ENCODE data around the gene ANKS1B.

The ANKS1B gene

DNA sequence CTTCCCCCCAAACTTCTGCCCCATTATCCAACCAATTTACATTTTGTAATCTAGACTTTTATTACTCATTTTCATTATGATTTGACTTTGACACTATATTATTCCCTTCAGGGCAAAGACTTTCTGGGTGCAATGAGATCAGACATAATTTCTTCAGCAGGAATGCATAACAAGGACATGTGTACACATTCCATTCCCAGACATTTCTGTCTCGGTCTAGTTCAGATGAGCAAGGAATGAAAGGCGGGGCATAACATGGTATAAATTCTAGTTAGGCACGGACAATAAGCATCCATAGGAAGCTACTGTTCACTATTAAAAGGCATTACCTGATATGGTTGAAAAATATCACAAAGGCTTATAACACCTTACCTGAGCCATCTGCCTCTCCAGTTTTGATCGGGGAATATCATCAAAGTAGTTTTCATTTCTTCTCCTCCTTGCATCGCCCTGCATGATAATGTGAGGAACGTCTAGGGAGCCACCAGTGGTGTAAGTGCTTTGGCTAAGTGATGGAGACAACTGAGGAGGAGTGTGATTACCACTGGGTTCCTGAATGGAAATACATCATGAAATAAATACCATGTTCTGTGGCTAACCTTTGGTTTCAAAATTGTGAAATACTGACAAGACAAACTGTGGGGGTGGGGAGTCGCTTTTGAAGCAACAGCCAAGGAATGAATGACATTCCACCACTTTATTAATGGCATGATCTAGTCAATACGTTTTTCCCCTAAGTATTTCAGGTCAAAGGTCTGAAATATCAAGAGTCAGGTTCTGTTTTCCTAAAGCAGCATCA lies 1155.7 kb downstream of the ANKS1B start:
- TF ChIP-seq, protein P1, sequence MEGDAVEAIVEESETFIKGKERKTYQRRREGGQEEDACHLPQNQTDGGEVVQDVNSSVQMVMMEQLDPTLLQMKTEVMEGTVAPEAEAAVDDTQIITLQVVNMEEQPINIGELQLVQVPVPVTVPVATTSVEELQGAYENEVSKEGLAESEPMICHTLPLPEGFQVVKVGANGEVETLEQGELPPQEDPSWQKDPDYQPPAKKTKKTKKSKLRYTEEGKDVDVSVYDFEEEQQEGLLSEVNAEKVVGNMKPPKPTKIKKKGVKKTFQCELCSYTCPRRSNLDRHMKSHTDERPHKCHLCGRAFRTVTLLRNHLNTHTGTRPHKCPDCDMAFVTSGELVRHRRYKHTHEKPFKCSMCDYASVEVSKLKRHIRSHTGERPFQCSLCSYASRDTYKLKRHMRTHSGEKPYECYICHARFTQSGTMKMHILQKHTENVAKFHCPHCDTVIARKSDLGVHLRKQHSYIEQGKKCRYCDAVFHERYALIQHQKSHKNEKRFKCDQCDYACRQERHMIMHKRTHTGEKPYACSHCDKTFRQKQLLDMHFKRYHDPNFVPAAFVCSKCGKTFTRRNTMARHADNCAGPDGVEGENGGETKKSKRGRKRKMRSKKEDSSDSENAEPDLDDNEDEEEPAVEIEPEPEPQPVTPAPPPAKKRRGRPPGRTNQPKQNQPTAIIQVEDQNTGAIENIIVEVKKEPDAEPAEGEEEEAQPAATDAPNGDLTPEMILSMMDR (IDR thresholded peaks at IDR 0.05; ENCODE audit: low read length) = no peak
- no peaks in the 10 kb centered on the region for H3K79me2 ChIP-seq (ENCODE audit: insufficient read depth, low read length)
- H2AFZ ChIP-seq (ENCODE audit: low read length) = no peak overlapping the region
- H3K9me3 ChIP-seq (ENCODE audit: low read length) = no peaks in the 10 kb centered on the region
- H3F3A ChIP-seq (ENCODE audit: insufficient read depth, low read length) = no peaks in the 10 kb centered on the region
- H3K4me2 ChIP-seq (ENCODE audit: low read length) = no peak overlapping the region
- no peaks in the 10 kb centered on the region for H4K20me1 ChIP-seq (ENCODE audit: insufficient read depth, low read length)
- H3K27me3 ChIP-seq (ENCODE audit: insufficient read depth, low read length) = no peaks in the 10 kb centered on the region
- no peak overlapping the region for H3K9ac ChIP-seq (ENCODE audit: low read length)
- no peak overlapping the region for H3K4me3 ChIP-seq (ENCODE audit: low read depth, low read length, poor library complexity, severe bottlenecking)
- no peak overlapping the region for H3K27ac ChIP-seq (ENCODE audit: low read depth, low read length, poor library complexity, severe bottlenecking)
- H3K36me3 ChIP-seq (ENCODE audit: insufficient read depth, low read length) = no peaks in the 10 kb centered on the region
- H3K4me1 ChIP-seq (ENCODE audit: insufficient read depth, low read length, severe bottlenecking) = no peaks in the 10 kb centered on the region
- no peaks in the 10 kb centered on the region for H3K9me2 ChIP-seq (ENCODE audit: low read depth, low read length)

DNA sequence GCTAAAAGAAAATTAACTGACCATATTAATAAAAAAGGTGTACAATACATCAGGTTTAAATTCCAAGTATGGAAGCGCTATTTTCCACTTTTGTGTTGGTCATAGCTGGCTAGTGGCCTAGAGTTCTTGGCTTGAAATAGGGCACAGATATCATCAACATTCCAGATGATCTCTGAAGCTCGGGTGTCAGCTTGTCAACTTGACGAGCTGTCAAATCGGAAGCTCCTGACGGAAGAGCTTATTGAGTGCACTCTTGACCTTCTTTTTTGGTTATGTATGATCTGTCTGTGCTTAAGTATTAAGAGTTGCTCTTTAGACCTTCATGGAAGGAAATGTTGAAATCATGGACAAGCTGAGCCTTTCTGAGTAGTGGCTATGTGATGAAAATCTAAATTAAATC lies 1161.7 kb downstream of the ANKS1B start:
- H3K4me1 ChIP-seq (ENCODE audit: insufficient read depth, low read length, severe bottlenecking) = no peaks in the 10 kb centered on the region
- no peak overlapping the region for H3K9ac ChIP-seq (ENCODE audit: low read length)
- H3K9me2 ChIP-seq (ENCODE audit: low read depth, low read length) = no peaks in the 10 kb centered on the region
- H3K79me2 ChIP-seq (ENCODE audit: insufficient read depth, low read length) = no peaks in the 10 kb centered on the region
- H3K9me3 ChIP-seq (ENCODE audit: low read length) = no peaks in the 10 kb centered on the region
- no peak overlapping the region for H3K4me2 ChIP-seq (ENCODE audit: low read length)
- no peaks in the 10 kb centered on the region for H3K36me3 ChIP-seq (ENCODE audit: insufficient read depth, low read length)
- no peak overlapping the region for H2AFZ ChIP-seq (ENCODE audit: low read length)
- no peaks in the 10 kb centered on the region for H4K20me1 ChIP-seq (ENCODE audit: insufficient read depth, low read length)
- H3K4me3 ChIP-seq (ENCODE audit: low read depth, low read length, poor library complexity, severe bottlenecking) = no peak overlapping the region
- TF ChIP-seq, protein P1 (IDR thresholded peaks at IDR 0.05; ENCODE audit: low read length) = no peak
- TF ChIP-seq EZH2 (IDR thresholded peaks at IDR 0.05; ENCODE audit: borderline replicate concordance, low read length) = no peak
- H3K27me3 ChIP-seq (ENCODE audit: insufficient read depth, low read length) = no peaks in the 10 kb centered on the region; the same call in 1 of the 2 replicates
- H3F3A ChIP-seq (ENCODE audit: insufficient read depth, low read length) = no peaks in the 10 kb centered on the region
- no peak overlapping the region for H3K27ac ChIP-seq (ENCODE audit: low read depth, low read length, poor library complexity, severe bottlenecking)

DNA sequence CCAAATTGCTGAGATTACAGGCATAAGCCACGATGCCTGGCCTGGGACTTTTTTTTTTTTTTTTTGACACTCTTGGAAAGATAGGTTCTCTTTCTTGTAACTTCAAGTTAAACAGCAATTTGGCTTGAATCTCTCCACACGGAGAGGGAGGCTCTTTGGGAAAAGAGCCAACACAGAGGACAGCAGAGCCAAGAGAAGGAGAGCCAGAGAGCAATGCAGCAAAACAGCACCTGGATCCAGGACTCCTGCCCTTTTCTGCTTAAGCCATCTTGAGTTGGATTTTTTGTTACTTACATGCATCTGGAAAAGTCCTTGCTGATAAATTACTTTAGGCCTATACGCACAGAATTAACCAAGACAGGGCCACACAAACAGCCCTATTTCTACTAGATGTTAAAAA lies 1162.9 kb downstream of the ANKS1B start:
- H3K9me3 ChIP-seq (ENCODE audit: low read length) = no peaks in the 10 kb centered on the region

More for the DNA sequence above, 1162.9 kb downstream of the ANKS1B start:
- no peak overlapping the region for H2AFZ ChIP-seq (ENCODE audit: low read length)
- no peaks in the 10 kb centered on the region for H3K36me3 ChIP-seq (ENCODE audit: insufficient read depth, low read length)
- no peaks in the 10 kb centered on the region for H3K9me2 ChIP-seq (ENCODE audit: low read depth, low read length)
- no peaks in the 10 kb centered on the region for H3K4me1 ChIP-seq (ENCODE audit: insufficient read depth, low read length, severe bottlenecking)
- H4K20me1 ChIP-seq (ENCODE audit: insufficient read depth, low read length) = no peaks in the 10 kb centered on the region
- H3F3A ChIP-seq (ENCODE audit: insufficient read depth, low read length) = no peaks in the 10 kb centered on the region
- no peaks in the 10 kb centered on the region for H3K79me2 ChIP-seq (ENCODE audit: insufficient read depth, low read length)
- no peak overlapping the region for H3K4me3 ChIP-seq (ENCODE audit: low read depth, low read length, poor library complexity, severe bottlenecking)
- TF ChIP-seq, protein P1 (IDR thresholded peaks at IDR 0.05; ENCODE audit: low read length) = no peak
- no peak for TF ChIP-seq EZH2 (IDR thresholded peaks at IDR 0.05; ENCODE audit: borderline replicate concordance, low read length)
- no peak overlapping the region for H3K27ac ChIP-seq (ENCODE audit: low read depth, low read length, poor library complexity, severe bottlenecking)
- H3K9ac ChIP-seq (ENCODE audit: low read length) = no peak overlapping the region
- H3K4me2 ChIP-seq (ENCODE audit: low read length) = no peak overlapping the region
- no peaks in the 10 kb centered on the region; the same call in 1 of the 2 replicates for H3K27me3 ChIP-seq (ENCODE audit: insufficient read depth, low read length)

All from OCI-LY1 (cell line).